ENCODE measurements around the gene PHOX2A.

DNA sequence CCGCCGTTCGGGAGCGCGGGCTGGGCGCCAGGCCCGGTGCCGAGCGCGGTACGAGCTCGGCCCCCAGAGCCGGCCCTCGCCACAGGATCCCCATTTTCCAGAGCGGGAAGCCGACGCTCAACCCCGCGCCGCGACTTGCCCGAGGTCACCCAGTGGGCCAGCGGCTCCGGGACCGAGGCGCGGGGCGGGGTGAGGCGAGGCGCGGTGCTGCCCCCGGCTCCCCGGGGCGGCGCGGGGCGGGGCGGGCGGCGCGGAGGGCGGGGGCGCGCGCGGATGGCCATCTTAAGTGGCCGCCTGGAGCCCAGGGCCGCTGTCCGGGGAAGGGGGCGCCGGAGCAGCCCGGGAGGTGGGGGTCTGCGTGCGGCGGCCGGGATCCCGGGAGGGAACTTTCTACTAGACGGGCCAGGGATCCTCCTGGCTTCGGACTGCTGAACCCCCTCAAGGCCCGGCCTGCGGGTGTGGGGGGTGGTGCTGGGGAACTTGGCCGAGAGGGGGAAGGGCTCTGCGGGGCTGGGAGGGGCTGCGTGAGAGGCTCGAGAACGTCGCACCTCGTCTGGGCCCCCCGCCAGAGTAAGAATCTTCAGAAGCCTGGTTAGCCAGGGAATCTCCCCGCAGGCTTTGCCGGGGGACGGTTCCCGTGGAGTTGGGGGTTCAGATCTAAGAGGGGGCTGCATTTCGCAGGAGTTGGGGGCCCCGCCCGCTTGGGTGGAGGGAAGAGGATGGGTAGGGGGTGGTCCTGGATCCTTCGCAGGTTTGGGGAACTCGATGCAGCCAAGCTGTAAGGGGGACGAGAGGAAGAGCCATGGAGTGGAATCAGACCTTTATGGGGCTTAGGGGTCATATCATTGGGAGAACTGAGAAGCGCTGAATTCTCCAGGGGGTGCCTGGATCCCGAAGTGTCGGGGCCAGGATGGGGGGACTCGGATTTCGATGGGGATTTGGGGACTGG lies 20.1 kb downstream of the PHOX2A start:
- TF ChIP-seq POLR2A (IDR thresholded peaks at IDR 0.05), result no peak
- TF ChIP-seq, protein P1, sequence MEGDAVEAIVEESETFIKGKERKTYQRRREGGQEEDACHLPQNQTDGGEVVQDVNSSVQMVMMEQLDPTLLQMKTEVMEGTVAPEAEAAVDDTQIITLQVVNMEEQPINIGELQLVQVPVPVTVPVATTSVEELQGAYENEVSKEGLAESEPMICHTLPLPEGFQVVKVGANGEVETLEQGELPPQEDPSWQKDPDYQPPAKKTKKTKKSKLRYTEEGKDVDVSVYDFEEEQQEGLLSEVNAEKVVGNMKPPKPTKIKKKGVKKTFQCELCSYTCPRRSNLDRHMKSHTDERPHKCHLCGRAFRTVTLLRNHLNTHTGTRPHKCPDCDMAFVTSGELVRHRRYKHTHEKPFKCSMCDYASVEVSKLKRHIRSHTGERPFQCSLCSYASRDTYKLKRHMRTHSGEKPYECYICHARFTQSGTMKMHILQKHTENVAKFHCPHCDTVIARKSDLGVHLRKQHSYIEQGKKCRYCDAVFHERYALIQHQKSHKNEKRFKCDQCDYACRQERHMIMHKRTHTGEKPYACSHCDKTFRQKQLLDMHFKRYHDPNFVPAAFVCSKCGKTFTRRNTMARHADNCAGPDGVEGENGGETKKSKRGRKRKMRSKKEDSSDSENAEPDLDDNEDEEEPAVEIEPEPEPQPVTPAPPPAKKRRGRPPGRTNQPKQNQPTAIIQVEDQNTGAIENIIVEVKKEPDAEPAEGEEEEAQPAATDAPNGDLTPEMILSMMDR (IDR thresholded peaks at IDR 0.05), result no peak

Measured in breast epithelium (tissue), 3 donors.